Glutamatergic neuron (in vitro differentiated cells): ENCODE measurements around the gene IPO5. TPM values are rescaled to one million over a fixed set of nuclear protein-coding genes. Genes with fewer than 3 reads are reported as not detected.

Experiments used
- DNase-seq: peaks from one replicate; pipeline ENCODE4 v3.0.0; 2022
- H3K27ac Mint-ChIP-seq: one replicate; pipeline ENCODE4 v1.8.0; 2020; ENCODE audit warnings: mild to moderate bottlenecking, mixed read lengths, inconsistent platforms; ENCODE audit not compliant: unreplicated experiment
- H3K27me3 Mint-ChIP-seq: one replicate; pipeline ENCODE4 v1.8.0; 2020; ENCODE audit warnings: mild to moderate bottlenecking, moderate library complexity, mixed read lengths, inconsistent platforms; ENCODE audit not compliant: unreplicated experiment
- H3K36me3 Mint-ChIP-seq: one replicate; pipeline ENCODE4 v1.8.0; 2020; ENCODE audit warnings: mild to moderate bottlenecking, mixed read lengths, inconsistent platforms; ENCODE audit not compliant: unreplicated experiment
- H3K4me1 Mint-ChIP-seq: one replicate; pipeline ENCODE4 v1.8.0; 2020; ENCODE audit warnings: mild to moderate bottlenecking, low read depth, mixed read lengths, inconsistent platforms; ENCODE audit not compliant: unreplicated experiment
- H3K4me3 Mint-ChIP-seq: one replicate; pipeline ENCODE4 v1.8.0; 2020; ENCODE audit warnings: mild to moderate bottlenecking, mixed read lengths, inconsistent platforms; ENCODE audit not compliant: unreplicated experiment
- H3K9me3 Mint-ChIP-seq: one replicate; pipeline ENCODE4 v1.8.0; 2020; ENCODE audit warnings: mild to moderate bottlenecking, moderate library complexity, mixed read lengths, inconsistent platforms; ENCODE audit not compliant: unreplicated experiment
- total RNA-seq: library from RNA; stranded (reverse); fragmentation: NEBNext Ultra II Directional; extraction: Animal tissue kit (Norgen Biotek cat#: 25700); gene quantifications from one replicate; pipeline ENCODE4 v1.2.1, GENCODE V29; 2021; ENCODE audit not compliant: unreplicated experiment
- TF ChIP-seq, protein P1 (sequence below): fragments of 200-600 bp; sonication (generic); IDR thresholded peaks from one replicate; pipeline ENCODE4 v1.5.0; 2021; ENCODE audit not compliant: partially characterized antibody, unreplicated experiment

Gene IPO5
- total RNA-seq, 1 donor from 2014 or later, result 122 TPM

DNA sequence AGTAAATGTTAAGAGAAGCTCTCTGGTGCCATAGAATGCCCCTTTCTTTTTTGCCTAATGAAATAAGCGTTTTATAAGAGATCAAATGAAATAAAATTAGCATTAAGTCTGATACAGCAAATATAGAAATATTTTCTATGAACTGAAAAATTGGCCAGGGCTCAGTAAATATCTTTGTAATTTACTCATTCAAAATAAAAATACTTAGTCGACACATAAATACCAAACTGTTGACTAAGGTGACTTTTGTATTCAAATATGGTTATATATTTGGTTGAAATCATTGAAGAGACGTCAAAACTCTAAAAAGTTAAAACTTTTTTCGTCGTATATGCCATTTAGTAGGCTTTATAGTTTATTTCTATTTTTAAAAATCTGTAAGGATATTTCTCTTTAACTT, 25.6 kb downstream of the IPO5 start:
- Mint-ChIP-seq H3K4me3 (no peak overlapping the region), H3K27ac (no peak overlapping the region), H3K4me1 (peaks cover 9% of the 10 kb centered on the region), H3K27me3 (peaks cover 5% of the 10 kb centered on the region), H3K9me3 (peaks cover 2% of the 10 kb centered on the region), H3K36me3 (no peaks in the 10 kb centered on the region)
- DNase-seq, result no peak
- TF ChIP-seq, protein P1, sequence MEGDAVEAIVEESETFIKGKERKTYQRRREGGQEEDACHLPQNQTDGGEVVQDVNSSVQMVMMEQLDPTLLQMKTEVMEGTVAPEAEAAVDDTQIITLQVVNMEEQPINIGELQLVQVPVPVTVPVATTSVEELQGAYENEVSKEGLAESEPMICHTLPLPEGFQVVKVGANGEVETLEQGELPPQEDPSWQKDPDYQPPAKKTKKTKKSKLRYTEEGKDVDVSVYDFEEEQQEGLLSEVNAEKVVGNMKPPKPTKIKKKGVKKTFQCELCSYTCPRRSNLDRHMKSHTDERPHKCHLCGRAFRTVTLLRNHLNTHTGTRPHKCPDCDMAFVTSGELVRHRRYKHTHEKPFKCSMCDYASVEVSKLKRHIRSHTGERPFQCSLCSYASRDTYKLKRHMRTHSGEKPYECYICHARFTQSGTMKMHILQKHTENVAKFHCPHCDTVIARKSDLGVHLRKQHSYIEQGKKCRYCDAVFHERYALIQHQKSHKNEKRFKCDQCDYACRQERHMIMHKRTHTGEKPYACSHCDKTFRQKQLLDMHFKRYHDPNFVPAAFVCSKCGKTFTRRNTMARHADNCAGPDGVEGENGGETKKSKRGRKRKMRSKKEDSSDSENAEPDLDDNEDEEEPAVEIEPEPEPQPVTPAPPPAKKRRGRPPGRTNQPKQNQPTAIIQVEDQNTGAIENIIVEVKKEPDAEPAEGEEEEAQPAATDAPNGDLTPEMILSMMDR, result no peak

DNA sequence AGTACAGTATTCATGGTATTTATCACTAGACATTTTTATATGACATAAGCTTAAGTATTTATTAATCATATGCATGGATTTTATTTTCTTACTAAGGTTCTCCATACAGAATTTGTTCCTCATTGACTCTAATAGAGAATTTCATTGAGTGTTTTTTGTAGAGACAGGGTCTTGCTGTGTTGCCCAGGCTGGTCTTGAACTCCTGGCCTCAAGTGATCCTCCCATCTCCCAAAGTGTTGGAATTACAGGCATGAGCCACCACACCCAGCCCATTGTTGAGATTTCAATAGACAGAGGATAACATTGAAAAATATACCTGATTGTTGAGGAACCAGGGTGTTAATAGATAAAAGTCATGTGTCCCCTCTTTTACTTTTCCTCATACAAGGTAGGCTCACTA, 26.1 kb downstream of the IPO5 start:
- H3K4me1 Mint-ChIP-seq, result peaks cover 9% of the 10 kb centered on the region
- no peaks in the 10 kb centered on the region for H3K36me3 Mint-ChIP-seq
- no peak overlapping the region for H3K4me3 Mint-ChIP-seq
- H3K9me3 Mint-ChIP-seq, result peaks cover 2% of the 10 kb centered on the region
- no peak overlapping the region for H3K27ac Mint-ChIP-seq
- no peak for DNase-seq
- H3K27me3 Mint-ChIP-seq, result peaks cover 5% of the 10 kb centered on the region
- TF ChIP-seq, protein P1, result no peak

DNA sequence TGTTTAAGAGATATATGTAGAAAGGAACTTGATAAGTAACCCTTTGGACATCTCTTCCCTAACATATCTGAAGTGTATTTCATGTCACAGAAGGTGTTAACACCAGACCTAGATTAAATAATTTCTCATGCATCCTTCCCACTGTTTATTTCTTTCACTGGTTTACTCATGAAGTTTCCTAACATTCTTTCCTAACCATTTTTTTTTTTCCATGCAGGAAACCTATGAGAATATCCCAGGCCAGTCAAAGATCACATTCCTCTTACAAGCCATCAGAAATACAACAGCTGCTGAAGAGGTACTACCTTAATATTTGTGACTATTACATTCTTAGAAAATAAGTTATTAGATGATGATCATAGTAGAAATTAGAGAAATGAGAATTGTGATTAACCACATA, 28.8 kb downstream of the IPO5 start:
- no peaks in the 10 kb centered on the region for H3K36me3 Mint-ChIP-seq
- H3K27me3 Mint-ChIP-seq, result peaks cover under 1% of the 10 kb centered on the region
- H3K4me1 Mint-ChIP-seq, result peaks cover 8% of the 10 kb centered on the region
- TF ChIP-seq, protein P1, result no peak
- H3K9me3 Mint-ChIP-seq, result no peaks in the 10 kb centered on the region
- H3K27ac Mint-ChIP-seq, result no peak overlapping the region
- no peak overlapping the region for H3K4me3 Mint-ChIP-seq
- DNase-seq, result no peak

DNA sequence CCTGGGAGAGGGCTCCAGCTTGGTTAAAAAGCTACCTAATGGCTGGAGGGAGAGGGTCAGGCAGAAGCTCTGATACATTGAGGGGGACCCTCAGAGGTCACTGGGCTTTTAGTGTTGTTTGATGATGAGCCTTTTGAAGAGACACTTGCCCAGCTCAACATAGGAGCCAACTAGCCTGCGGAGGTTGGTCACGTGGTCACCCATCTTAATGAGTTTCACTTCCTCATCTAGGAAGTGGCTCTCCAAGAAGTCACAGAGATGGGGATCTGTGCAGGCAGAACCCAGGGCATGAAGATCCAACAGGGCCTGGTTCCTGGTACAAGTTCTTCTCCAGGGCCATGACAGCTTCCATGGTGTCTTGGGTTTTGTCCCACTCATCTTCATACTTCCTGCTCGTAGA, 33.4 kb downstream of the IPO5 start:
- TF ChIP-seq, protein P1, result no peak
- H3K27ac Mint-ChIP-seq, result no peak overlapping the region
- H3K27me3 Mint-ChIP-seq, result no peaks in the 10 kb centered on the region
- H3K4me1 Mint-ChIP-seq, result no peaks in the 10 kb centered on the region
- H3K9me3 Mint-ChIP-seq, result no peaks in the 10 kb centered on the region
- H3K4me3 Mint-ChIP-seq, result no peak overlapping the region
- H3K36me3 Mint-ChIP-seq, result no peaks in the 10 kb centered on the region
- no peak for DNase-seq

DNA sequence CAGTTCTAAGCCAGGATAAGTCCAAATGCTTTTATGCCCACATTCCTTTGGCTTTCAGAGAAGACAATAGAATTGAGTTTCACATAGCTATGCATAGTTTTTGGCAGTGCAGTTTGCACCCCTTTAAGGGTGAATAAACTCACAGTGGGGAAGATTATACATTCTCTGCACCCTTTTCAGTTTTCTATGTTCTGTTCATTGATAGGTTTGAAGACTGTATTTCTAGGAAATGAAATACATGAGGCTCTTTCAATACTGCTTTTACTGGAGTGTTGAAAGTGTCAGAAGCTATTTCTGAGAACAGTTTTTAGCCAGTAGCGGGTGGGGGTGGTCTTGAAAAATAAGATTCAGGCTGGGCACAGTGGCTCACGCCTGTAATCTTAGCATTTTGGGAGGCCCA, 46.2 kb downstream of the IPO5 start:
- DNase-seq, result no peak
- TF ChIP-seq, protein P1, result no peak
- Mint-ChIP-seq H3K27me3 (no peaks in the 10 kb centered on the region), H3K27ac (no peak overlapping the region), H3K4me3 (no peak overlapping the region), H3K4me1 (no peaks in the 10 kb centered on the region), H3K9me3 (no peaks in the 10 kb centered on the region), H3K36me3 (peaks cover 4% of the 10 kb centered on the region)
